MM.1S (cell line): ENCODE measurements around the gene SPTLC1.
"Not testable (repeated sequence)": the region's sequence is repeated elsewhere in the genome, so short reads cannot be mapped to it uniquely, and the experiment has no call there.

ENCODE experiments used
- DNase-seq: peaks from one replicate; pipeline ENCODE4 v3.0.0-alpha.2; 2015
- H2AFZ ChIP-seq: fragments of 300-600 bp; sonication (generic); 2 replicates; pipeline ENCODE4 v1.6.0; 2016; ENCODE audit warnings: antibody characterized with exemption, low read length
- H3F3A ChIP-seq: fragments of 300-600 bp; sonication (generic); 2 replicates; pipeline ENCODE4 v1.6.1; 2016; ENCODE audit warnings: mild to moderate bottlenecking, antibody characterized with exemption, low read length, moderate library complexity, mixed read lengths; ENCODE audit not compliant: insufficient read depth
- H3K27ac ChIP-seq: fragments of 300-600 bp; sonication (generic); 2 replicates; pipeline ENCODE4 v1.5.1; 2016; ENCODE audit warnings: mild to moderate bottlenecking, low read length
- H3K27me3 ChIP-seq: fragments of 300-600 bp; sonication (generic); replicated peaks from 2 replicates; pipeline ENCODE4 v1.6.0; 2016; ENCODE audit warnings: low read length; ENCODE audit not compliant: insufficient read depth
- H3K36me3 ChIP-seq: fragments of 300-600 bp; sonication (generic); replicated peaks from 2 replicates; pipeline ENCODE4 v1.6.1; 2016; ENCODE audit warnings: mild to moderate bottlenecking, low read length, mixed read lengths; ENCODE audit not compliant: insufficient read depth
- H3K4me1 ChIP-seq: fragments of 300-600 bp; sonication (generic); 2 replicates; pipeline ENCODE4 v1.6.1; 2016; ENCODE audit warnings: low read length, mixed read lengths
- H3K4me2 ChIP-seq: fragments of 300-600 bp; sonication (generic); 2 replicates; pipeline ENCODE4 v1.6.0; 2016; ENCODE audit warnings: low read depth, low read length
- H3K4me3 ChIP-seq: fragments of 300-600 bp; sonication (generic); 2 replicates; pipeline ENCODE4 v1.5.1; 2016; ENCODE audit warnings: low read length, mixed read lengths
- H3K79me2 ChIP-seq: fragments of 300-600 bp; sonication (generic); 2 replicates; pipeline ENCODE4 v1.6.1; 2016; ENCODE audit warnings: mixed run types, low read length, mixed read lengths
- H3K9ac ChIP-seq: fragments of 300-600 bp; sonication (generic); 2 replicates; pipeline ENCODE4 v1.6.1; 2016; ENCODE audit warnings: low read length, mixed read lengths
- H3K9me2 ChIP-seq: fragments of 300-600 bp; sonication (generic); replicated peaks from 2 replicates; pipeline ENCODE4 v1.6.1; 2016; ENCODE audit warnings: mild to moderate bottlenecking, low read length, mixed read lengths; ENCODE audit not compliant: insufficient read depth
- H3K9me3 ChIP-seq: fragments of 300-600 bp; sonication (generic); replicated peaks from 2 replicates; pipeline ENCODE4 v1.6.1; 2016; ENCODE audit warnings: mild to moderate bottlenecking, low read length, mixed read lengths; ENCODE audit not compliant: insufficient read depth
- H4K20me1 ChIP-seq: fragments of 300-600 bp; sonication (generic); 2 replicates; pipeline ENCODE4 v1.6.1; 2016; ENCODE audit warnings: mild to moderate bottlenecking, low read length, moderate library complexity, mixed read lengths; ENCODE audit not compliant: insufficient read depth
- EZH2 ChIP-seq: fragments of 300-600 bp; sonication (generic); optimal IDR thresholded peaks from 2 replicates; pipeline ENCODE3; 2017; ENCODE audit warnings: low read depth, mild to moderate bottlenecking, antibody characterized with exemption, low read length, mixed read lengths
- EZH2phosphoT487 ChIP-seq: fragments of 300-600 bp; sonication (generic); IDR thresholded peaks from 2 replicates; pipeline ENCODE4 v1.6.1; 2018; ENCODE audit warnings: antibody characterized with exemption, low read length
- TF ChIP-seq, protein P1 (sequence below): fragments of 300-600 bp; sonication (generic); IDR thresholded peaks from 2 replicates; pipeline ENCODE4 v1.5.1; 2016; ENCODE audit warnings: antibody characterized with exemption, low read length, mixed read lengths

The SPTLC1 gene

DNA sequence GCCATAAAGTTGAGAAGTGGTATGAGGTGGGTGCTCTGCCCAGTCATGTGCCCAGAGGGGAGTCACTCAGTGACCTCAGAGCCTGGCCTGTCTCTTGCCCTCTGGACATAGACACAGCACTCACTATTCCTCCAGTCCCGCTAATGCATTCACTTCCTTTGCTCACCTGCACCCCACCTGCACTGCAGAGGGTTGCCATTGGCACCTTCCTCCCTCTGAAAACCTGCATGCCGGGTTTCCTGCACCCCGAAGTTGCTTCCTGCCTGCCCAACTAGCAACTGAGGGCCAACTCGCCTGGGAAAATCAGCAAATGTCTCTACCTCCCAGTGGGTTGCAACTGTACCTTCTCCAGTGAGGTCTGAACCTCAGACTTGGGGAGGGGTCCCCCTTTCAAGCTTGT lies 48.1 kb upstream of the SPTLC1 start:
- Histone ChIP-seq H3K79me2 (no peaks in the 10 kb centered on the region), H2AFZ (no peak overlapping the region), H3K36me3 (no peaks in the 10 kb centered on the region), H3K9me3 (no peaks in the 10 kb centered on the region), H3K27me3 (no peaks in the 10 kb centered on the region), H3F3A (no peaks in the 10 kb centered on the region), H3K4me3 (no peak overlapping the region), H3K27ac (no peak overlapping the region), H4K20me1 (no peaks in the 10 kb centered on the region), H3K4me1 (no peaks in the 10 kb centered on the region), H3K4me2 (no peak overlapping the region), H3K9ac (no peak overlapping the region), H3K9me2 (no peaks in the 10 kb centered on the region)
- no peak for DNase-seq
- TF ChIP-seq EZH2phosphoT487 = no peak
- TF ChIP-seq, protein P1, sequence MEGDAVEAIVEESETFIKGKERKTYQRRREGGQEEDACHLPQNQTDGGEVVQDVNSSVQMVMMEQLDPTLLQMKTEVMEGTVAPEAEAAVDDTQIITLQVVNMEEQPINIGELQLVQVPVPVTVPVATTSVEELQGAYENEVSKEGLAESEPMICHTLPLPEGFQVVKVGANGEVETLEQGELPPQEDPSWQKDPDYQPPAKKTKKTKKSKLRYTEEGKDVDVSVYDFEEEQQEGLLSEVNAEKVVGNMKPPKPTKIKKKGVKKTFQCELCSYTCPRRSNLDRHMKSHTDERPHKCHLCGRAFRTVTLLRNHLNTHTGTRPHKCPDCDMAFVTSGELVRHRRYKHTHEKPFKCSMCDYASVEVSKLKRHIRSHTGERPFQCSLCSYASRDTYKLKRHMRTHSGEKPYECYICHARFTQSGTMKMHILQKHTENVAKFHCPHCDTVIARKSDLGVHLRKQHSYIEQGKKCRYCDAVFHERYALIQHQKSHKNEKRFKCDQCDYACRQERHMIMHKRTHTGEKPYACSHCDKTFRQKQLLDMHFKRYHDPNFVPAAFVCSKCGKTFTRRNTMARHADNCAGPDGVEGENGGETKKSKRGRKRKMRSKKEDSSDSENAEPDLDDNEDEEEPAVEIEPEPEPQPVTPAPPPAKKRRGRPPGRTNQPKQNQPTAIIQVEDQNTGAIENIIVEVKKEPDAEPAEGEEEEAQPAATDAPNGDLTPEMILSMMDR = no peak
- TF ChIP-seq EZH2 = no peak

DNA sequence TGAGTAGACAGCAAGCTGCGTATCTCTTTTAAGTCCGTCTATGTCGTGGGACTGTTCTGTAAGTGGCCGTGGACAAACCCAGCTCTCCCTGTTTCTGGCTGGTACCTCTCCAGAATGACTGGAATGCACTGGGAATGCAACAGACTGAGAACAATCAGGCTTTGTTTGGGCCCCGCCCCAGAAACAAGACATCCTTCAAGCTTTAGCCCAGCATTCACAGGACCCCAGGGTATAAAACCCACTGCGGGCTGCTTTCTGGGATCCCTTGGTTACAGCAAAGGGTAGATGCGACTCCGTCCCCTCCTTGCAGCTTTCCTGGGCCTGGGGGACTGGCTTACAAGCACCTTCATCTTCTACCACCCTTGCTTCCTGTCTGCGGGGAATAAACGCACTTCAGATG lies 45.6 kb upstream of the SPTLC1 start:
- Histone ChIP-seq H3K4me1 (no peaks in the 10 kb centered on the region), H3K27ac (no peak overlapping the region), H3K9ac (no peak overlapping the region), H3K79me2 (no peaks in the 10 kb centered on the region), H3K27me3 (no peaks in the 10 kb centered on the region), H3F3A (no peaks in the 10 kb centered on the region), H3K36me3 (no peaks in the 10 kb centered on the region), H3K9me2 (no peaks in the 10 kb centered on the region), H3K4me2 (no peak overlapping the region), H2AFZ (no peak overlapping the region), H4K20me1 (no peaks in the 10 kb centered on the region), H3K9me3 (no peaks in the 10 kb centered on the region), H3K4me3 (no peak overlapping the region)
- DNase-seq = no peak
- TF ChIP-seq EZH2phosphoT487 = no peak
- TF ChIP-seq, protein P1 = no peak
- TF ChIP-seq EZH2 = no peak

DNA sequence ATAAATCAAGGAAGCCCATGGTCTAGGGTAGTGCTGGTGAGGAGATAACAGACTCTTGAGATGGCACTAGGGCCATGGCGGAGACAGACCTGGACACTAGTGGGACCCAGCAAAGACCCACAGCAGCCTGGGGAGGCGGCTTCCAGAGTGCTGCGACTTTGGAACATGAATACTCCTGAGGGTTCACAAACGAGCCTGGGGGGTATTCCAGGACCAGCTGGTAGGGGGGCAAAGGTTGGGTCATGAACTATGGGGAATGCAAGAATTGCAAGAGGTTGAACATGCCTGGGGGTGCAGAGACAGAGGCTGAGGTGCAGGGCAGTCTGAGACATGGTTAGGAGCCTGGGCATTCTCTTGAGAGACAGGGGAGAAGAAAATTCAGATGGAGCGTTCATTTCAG lies 43.8 kb upstream of the SPTLC1 start:
- Histone ChIP-seq H3F3A (no peaks in the 10 kb centered on the region), H2AFZ (no peak overlapping the region), H3K79me2 (no peaks in the 10 kb centered on the region), H3K4me2 (no peak overlapping the region), H3K36me3 (no peaks in the 10 kb centered on the region), H3K4me1 (no peaks in the 10 kb centered on the region), H3K9me2 (no peaks in the 10 kb centered on the region), H3K9me3 (no peaks in the 10 kb centered on the region), H3K27ac (no peak overlapping the region), H4K20me1 (no peaks in the 10 kb centered on the region), H3K4me3 (no peak overlapping the region), H3K27me3 (no peaks in the 10 kb centered on the region), H3K9ac (no peak overlapping the region)
- no peak for DNase-seq
- TF ChIP-seq, protein P1 = no peak
- TF ChIP-seq EZH2phosphoT487 = no peak
- no peak for TF ChIP-seq EZH2

DNA sequence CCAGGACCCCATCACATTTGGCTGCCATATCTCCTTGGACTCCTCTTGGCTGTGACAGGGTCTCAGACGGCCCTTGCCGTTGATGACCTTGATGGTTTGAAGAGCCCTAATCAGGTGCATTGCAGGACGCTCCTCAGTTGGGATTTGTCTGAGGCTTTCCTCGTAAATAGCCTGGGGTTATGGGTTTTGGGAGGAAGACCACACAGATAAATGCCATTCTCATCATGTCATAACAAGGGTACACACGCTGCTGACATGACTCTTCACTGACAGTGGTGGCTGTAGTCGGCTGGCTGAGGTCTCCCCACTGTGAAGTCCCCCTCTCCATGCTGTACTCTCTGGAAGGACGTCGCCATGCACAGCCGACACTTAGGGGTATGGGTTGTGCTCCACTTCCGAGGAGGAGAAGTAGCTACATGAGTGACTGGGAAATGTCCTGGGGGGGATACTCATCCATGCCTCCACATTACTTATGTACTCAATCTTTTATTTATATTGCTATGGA lies 42.9 kb upstream of the SPTLC1 start:
- Histone ChIP-seq H3K9ac (no peak overlapping the region), H3F3A (no peaks in the 10 kb centered on the region), H3K4me2 (no peak overlapping the region), H3K9me3 (no peaks in the 10 kb centered on the region), H3K4me1 (no peaks in the 10 kb centered on the region), H4K20me1 (no peaks in the 10 kb centered on the region), H3K79me2 (no peaks in the 10 kb centered on the region), H3K36me3 (no peaks in the 10 kb centered on the region), H3K27ac (no peak overlapping the region), H3K4me3 (no peak overlapping the region), H2AFZ (no peak overlapping the region), H3K9me2 (no peaks in the 10 kb centered on the region), H3K27me3 (no peaks in the 10 kb centered on the region)
- TF ChIP-seq, protein P1 = no peak
- TF ChIP-seq EZH2phosphoT487 = no peak
- TF ChIP-seq EZH2 = no peak
- no peak for DNase-seq

DNA sequence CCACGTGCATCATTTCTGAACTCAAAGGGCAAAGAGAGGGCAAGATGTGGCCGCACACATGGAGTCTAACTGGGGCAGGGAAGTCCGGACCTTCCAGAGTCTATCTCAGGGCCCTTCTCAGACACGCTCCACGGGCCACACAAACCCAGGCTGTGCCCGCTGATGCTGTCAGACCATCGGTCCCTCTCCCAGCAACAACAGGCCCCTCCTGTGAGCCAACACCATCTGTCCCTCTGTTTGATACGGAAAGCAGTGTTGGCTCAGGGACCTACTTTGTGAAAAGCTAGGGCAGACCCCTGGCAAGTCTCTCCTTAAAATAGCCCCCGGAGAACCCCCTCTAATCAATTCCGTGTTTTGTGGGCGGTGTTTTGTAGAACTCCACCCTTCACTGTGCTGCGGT lies 40.5 kb upstream of the SPTLC1 start:
- H3K79me2 ChIP-seq, H3K9ac ChIP-seq, H2AFZ ChIP-seq, H3K27me3 ChIP-seq, H3K4me1 ChIP-seq, H3K9me2 ChIP-seq, H3K36me3 ChIP-seq, H3K27ac ChIP-seq, H3F3A ChIP-seq, DNase-seq, H4K20me1 ChIP-seq, H3K4me3 ChIP-seq, H3K4me2 ChIP-seq, H3K9me3 ChIP-seq: not testable (repeated sequence)
